Measurements from ENCODE around the gene MMP25.

MMP25 gene

DNA sequence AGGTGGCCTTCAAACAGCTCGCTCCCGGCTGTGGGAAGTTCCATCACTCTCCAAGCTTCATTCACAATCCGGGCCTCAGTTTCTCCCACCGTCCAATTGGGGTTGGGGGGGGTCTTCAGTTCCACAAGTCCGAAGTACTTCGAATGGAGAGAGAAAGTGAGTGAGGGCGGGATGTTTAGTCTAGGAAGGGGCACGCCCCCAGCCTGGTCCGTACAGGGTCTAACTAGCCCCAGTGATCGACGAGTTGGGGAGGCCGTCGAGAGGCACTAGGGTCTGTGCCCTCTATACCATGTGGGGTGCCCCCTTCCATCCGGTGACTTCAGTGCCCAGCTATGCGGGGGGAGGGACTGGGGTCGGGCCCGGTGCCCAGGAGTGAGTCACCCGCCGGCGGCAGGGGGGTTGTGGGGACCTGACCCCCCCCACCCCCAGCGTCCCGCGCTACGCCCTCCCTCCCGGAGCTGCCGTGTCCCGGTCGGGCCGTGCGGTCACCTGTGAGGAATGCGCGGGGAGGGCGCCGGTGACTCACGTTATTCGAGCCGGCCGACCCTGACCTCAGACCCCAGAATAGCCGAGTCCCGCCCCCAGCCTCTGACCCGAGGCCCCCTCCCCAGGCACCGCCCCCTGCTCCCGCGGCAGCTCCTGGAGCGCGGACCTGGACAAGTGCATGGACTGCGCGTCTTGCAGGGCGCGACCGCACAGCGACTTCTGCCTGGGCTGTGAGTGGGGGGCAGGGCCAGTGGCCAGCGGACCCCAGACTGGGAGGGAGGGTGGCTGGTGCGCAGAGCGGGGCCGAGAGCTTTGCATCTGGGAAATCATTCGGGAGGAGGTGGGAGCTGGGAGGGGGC lies 25.5 kb upstream of the MMP25 start:
- Mint-ChIP-seq H3K36me3 (ENCODE audit: insufficient read depth) (peaks cover 11% of the 10 kb centered on the region), H3K9me3 (no peaks in the 10 kb centered on the region), H3K4me3 (peak overlapping the region; percentile 76), H3K4me1 (peaks cover 41% of the 10 kb centered on the region), H3K27me3 (no peaks in the 10 kb centered on the region), H3K27ac (ENCODE audit: low read depth) (peak overlapping the region; percentile 66)
- ATAC-seq (replicated peaks; ENCODE audit: extremely low read depth, poor library complexity, severe bottlenecking): peak; percentile 2
- peak in 1 of 2 donors; percentile 24 for DNase-seq (ENCODE audit: low spot score in 2 of 2)

DNA sequence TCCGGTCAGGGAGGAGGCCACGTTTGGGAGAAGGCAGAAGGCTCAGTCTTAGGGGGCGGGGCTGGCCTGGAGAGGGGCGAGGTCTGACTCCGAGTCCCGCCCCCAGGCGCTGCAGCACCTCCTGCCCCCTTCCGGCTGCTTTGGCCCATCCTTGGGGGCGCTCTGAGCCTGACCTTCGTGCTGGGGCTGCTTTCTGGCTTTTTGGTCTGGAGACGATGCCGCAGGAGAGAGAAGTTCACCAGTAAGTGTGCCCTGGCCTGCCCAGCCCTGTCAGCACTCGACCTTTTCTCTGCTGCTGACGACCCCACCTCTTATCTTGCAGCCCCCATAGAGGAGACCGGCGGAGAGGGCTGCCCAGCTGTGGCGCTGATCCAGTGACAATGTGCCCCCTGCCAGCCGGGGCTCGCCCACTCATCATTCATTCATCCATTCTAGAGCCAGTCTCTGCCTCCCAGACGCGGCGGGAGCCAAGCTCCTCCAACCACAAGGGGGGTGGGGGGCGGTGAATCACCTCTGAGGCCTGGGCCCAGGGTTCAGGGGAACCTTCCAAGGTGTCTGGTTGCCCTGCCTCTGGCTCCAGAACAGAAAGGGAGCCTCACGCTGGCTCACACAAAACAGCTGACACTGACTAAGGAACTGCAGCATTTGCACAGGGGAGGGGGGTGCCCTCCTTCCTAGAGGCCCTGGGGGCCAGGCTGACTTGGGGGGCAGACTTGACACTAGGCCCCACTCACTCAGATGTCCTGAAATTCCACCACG lies 24.7 kb upstream of the MMP25 start:
- Mint-ChIP-seq H3K4me1 (peaks cover 41% of the 10 kb centered on the region), H3K4me3 (peak overlapping the region; percentile 76)

DNA sequence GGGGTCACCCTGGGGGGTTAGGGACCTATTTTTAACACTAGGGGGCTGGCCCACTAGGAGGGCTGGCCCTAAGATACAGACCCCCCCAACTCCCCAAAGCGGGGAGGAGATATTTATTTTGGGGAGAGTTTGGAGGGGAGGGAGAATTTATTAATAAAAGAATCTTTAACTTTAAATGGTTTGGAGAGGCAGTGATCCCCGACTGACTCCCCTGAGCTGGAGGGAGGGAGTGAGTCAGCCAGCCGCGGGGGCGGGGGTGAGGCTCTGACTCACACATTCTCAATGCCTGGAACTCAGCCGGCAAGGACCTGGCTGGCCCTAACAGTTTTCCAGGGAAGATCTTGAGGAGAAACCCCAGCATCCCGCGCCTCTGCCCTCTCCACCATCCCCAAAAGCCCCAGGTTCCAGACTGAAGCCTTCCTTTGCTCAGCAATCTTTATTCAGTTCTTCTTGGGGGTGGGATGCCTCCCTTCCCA lies 24.1 kb upstream of the MMP25 start:
- Mint-ChIP-seq H3K4me3 (peak overlapping the region; percentile 76), H3K9me3 (no peaks in the 10 kb centered on the region), H3K36me3 (ENCODE audit: insufficient read depth) (peaks cover 14% of the 10 kb centered on the region), H3K27me3 (no peaks in the 10 kb centered on the region), H3K4me1 (peaks cover 41% of the 10 kb centered on the region), H3K27ac (ENCODE audit: low read depth) (peak overlapping the region; percentile 66)
- ATAC-seq (replicated peaks; ENCODE audit: extremely low read depth, poor library complexity, severe bottlenecking) (peak; percentile 16), DNase-seq (ENCODE audit: low spot score in 2 of 2) (peak in 1 of 2 donors; percentile 40)

More for the DNA sequence above, 24.7 kb upstream of the MMP25 start:
- H3K9me3 Mint-ChIP-seq: no peaks in the 10 kb centered on the region
- peak overlapping the region; percentile 66 for H3K27ac Mint-ChIP-seq (ENCODE audit: low read depth)
- peaks cover 14% of the 10 kb centered on the region for H3K36me3 Mint-ChIP-seq (ENCODE audit: insufficient read depth)
- ATAC-seq (replicated peaks; ENCODE audit: extremely low read depth, poor library complexity, severe bottlenecking): no peak
- DNase-seq (ENCODE audit: low spot score in 2 of 2): peak in 1 of 2 donors; percentile 41
- no peaks in the 10 kb centered on the region for H3K27me3 Mint-ChIP-seq

DNA sequence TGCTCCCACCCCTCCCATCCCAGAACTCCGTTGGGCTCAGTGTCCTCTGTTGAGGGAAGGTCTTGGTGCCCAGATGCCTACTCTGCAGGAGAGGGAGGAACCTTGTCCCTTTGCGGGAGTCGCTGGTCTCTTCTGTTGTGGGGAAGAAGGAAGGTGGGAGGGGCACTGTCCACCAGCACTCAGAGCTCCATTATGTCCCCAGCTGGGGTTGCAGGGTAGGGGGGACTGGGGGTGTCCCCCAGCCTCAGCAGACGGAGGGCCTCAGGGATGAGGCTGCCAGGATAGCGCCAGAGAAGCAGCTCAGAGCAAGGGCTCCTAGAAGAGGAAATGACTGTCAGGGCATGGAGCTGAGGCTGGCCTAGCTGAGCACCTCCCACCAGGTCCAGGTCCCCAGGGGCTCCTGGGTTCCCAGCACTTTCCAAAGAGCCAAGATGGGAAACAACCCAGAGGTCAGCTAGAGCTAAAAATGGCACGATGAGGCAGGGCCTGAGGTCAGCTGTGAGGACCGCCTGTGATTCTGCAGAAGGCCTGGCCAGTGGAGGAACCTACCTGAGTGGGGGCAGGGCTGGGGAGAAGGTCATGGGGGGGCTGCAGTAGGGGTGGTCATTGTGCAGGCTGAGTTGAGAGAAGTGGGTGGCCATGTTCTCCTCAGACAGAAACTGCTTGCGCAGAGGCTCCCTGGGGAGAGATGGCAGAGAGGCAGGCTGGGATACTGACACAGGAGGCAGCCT lies 23.5 kb upstream of the MMP25 start:
- no peak for ATAC-seq (replicated peaks; ENCODE audit: extremely low read depth, poor library complexity, severe bottlenecking)
- no peaks in the 10 kb centered on the region for H3K27me3 Mint-ChIP-seq
- DNase-seq (ENCODE audit: low spot score in 2 of 2): no peak
- peaks cover 41% of the 10 kb centered on the region for H3K4me1 Mint-ChIP-seq
- H3K36me3 Mint-ChIP-seq (ENCODE audit: insufficient read depth): peaks cover 16% of the 10 kb centered on the region
- H3K9me3 Mint-ChIP-seq: no peaks in the 10 kb centered on the region
- H3K4me3 Mint-ChIP-seq: peak overlapping the region; percentile 76
- peak overlapping the region; percentile 66 for H3K27ac Mint-ChIP-seq (ENCODE audit: low read depth)

DNA sequence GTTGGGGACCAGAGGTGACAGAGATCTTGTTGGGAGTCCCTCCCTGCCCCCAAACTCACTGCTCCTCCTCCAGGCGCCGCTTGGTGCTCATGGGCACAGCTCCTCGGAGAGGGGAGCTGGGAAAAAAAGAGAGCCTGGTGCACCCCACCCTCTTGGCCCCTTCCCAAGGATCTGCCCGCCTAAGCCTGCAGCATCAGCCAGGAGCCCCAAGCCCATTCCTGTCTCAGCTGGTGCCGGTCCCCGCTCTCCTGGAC lies 23.0 kb upstream of the MMP25 start:
- peak overlapping the region; percentile 66 for H3K27ac Mint-ChIP-seq (ENCODE audit: low read depth)
- peaks cover 16% of the 10 kb centered on the region for H3K36me3 Mint-ChIP-seq (ENCODE audit: insufficient read depth)
- no peaks in the 10 kb centered on the region for H3K9me3 Mint-ChIP-seq
- peak overlapping the region; percentile 76 for H3K4me3 Mint-ChIP-seq
- H3K4me1 Mint-ChIP-seq: peaks cover 44% of the 10 kb centered on the region
- DNase-seq (ENCODE audit: low spot score in 2 of 2) (no peak), ATAC-seq (replicated peaks; ENCODE audit: extremely low read depth, poor library complexity, severe bottlenecking) (no peak)
- H3K27me3 Mint-ChIP-seq: no peaks in the 10 kb centered on the region

DNA sequence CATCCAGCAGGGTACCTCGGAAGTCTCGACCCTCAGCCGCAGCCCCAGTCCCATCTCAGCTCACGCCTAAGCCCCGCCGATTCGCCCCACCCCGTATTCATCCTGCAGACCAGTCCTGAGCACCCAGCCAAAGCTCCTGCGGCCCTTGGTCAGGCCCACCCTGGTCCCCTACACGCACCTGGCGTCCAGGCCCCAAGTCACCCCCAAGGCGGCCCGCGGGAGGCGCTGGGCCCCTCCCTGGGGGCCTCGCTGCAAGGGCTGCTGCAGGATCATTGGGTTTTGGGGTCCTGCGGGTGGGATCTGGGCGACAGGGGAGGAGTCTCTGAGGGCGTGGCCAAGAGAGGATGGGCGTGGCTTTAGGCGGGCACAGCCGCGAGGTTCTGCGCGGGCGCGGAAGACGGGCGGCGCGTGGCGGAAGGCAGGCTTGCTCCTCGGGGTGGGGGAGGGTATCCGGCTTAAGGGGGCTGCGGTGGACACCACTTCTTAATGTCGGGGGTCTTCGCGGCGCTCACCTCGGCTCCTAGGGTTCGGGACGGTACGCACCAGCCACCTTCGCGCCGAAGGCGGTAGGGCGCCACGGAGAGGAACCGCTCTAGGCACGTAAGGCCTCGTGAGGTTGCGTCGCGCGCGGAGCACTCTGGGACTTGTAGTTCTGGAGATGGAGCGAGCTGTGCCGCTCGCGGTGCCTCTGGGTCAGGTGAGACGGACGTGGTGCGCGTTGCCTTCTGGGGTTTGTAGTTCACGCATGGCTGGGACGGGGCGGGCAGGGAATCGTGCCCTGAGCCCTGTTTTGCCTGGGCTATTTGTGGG lies 22.5 kb upstream of the MMP25 start, which contains the start of the genes HCFC1R1 and THOC6:
HCFC1R1 (minus strand) TSS at position 274 of the 810 bp plus-strand sequence; CDS start at position 273, 1 bp downstream.
THOC6 (plus strand) TSS at position 367 of the 810 bp plus-strand sequence; CDS start at position 659, 292 bp downstream.
- H3K4me1 Mint-ChIP-seq: peaks cover 49% of the 10 kb centered on the region
- no peaks in the 10 kb centered on the region for H3K9me3 Mint-ChIP-seq

DNA sequence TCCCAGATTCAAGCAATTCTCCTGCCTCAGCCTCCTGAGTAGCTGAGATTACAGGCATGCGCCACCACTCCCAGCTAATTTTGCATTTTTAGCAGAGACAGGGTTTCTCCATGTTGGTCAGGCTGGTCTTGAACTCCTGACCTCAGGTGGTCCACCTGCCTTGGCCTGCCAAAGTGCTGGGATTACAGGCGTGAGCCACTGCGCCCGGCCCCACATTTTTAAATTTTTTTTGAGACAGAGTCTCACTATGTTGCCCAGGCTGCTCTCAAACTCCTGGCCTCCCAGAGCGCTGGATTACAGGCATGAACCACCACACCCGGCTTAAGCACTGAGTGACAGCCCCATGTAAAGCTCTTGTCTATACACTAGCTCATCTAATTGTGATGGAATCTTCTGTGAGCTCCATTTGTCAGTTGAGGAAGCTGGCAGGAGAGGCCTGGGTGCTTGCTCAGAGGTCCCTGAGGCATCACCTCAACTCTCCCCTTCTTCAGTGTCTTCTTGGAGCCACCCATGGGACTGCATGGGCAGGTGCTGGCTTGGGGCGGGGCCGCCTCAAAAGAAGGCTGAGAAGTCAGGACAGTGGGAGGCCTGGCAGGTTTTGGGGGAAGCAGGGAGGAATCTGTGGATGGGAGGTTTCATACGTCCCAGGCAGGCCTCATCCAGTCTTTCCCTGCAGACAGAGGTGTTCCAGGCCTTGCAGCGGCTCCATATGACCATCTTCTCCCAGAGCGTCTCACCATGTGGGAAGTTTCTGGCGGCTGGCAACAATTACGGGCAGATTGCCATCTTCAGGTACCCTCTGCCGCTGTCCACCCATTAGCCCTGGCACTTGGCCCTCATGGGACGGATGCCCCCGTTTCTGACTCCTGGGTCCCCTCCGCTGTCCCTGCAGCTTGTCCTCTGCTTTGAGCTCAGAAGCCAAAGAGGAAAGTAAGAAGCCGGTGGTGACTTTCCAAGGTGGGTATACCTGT lies 21.0 kb upstream of the MMP25 start:
- Mint-ChIP-seq H3K27ac (ENCODE audit: low read depth) (no peak overlapping the region), H3K4me1 (peaks cover 54% of the 10 kb centered on the region), H3K4me3 (peak overlapping the region; percentile 76), H3K36me3 (ENCODE audit: insufficient read depth) (peaks cover 18% of the 10 kb centered on the region), H3K27me3 (peaks cover 19% of the 10 kb centered on the region), H3K9me3 (no peaks in the 10 kb centered on the region)
- no peak for ATAC-seq (replicated peaks; ENCODE audit: extremely low read depth, poor library complexity, severe bottlenecking)
- DNase-seq (ENCODE audit: low spot score in 2 of 2): no peak

More for the DNA sequence above, 22.5 kb upstream of the MMP25 start, which contains the start of the genes HCFC1R1 and THOC6:
- DNase-seq (ENCODE audit: low spot score in 2 of 2) (peak; percentile 92 to 93), ATAC-seq (replicated peaks; ENCODE audit: extremely low read depth, poor library complexity, severe bottlenecking) (peak; percentile 87)
- Mint-ChIP-seq H3K27me3 (peaks cover 4% of the 10 kb centered on the region), H3K36me3 (ENCODE audit: insufficient read depth) (peaks cover 16% of the 10 kb centered on the region), H3K27ac (ENCODE audit: low read depth) (peak within 1 kb of the TSS; percentile 66), H3K4me3 (peak within 1 kb of the TSS; percentile 76)

DNA sequence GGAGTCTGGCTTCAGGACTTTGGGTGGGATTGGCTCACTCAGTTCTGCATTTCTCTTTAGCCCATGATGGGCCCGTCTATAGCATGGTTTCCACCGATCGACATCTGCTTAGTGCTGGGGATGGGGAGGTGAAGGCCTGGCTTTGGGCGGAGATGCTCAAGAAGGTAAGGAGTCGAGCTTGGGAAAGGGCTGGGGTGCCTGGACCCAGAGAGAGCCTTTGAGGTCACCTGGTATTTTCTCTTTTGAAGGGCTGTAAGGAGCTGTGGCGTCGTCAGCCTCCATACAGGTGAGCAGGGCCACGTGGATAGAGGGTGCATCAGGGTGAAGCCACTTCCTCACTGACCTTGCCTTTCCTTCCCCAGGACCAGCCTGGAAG lies 20.4 kb upstream of the MMP25 start:
- Mint-ChIP-seq H3K9me3 (no peaks in the 10 kb centered on the region), H3K36me3 (ENCODE audit: insufficient read depth) (peaks cover 18% of the 10 kb centered on the region), H3K27ac (ENCODE audit: low read depth) (no peak overlapping the region), H3K27me3 (peaks cover 26% of the 10 kb centered on the region), H3K4me3 (no peak overlapping the region), H3K4me1 (peaks cover 49% of the 10 kb centered on the region)
- no peak for DNase-seq (ENCODE audit: low spot score in 2 of 2)
- no peak for ATAC-seq (replicated peaks; ENCODE audit: extremely low read depth, poor library complexity, severe bottlenecking)

DNA sequence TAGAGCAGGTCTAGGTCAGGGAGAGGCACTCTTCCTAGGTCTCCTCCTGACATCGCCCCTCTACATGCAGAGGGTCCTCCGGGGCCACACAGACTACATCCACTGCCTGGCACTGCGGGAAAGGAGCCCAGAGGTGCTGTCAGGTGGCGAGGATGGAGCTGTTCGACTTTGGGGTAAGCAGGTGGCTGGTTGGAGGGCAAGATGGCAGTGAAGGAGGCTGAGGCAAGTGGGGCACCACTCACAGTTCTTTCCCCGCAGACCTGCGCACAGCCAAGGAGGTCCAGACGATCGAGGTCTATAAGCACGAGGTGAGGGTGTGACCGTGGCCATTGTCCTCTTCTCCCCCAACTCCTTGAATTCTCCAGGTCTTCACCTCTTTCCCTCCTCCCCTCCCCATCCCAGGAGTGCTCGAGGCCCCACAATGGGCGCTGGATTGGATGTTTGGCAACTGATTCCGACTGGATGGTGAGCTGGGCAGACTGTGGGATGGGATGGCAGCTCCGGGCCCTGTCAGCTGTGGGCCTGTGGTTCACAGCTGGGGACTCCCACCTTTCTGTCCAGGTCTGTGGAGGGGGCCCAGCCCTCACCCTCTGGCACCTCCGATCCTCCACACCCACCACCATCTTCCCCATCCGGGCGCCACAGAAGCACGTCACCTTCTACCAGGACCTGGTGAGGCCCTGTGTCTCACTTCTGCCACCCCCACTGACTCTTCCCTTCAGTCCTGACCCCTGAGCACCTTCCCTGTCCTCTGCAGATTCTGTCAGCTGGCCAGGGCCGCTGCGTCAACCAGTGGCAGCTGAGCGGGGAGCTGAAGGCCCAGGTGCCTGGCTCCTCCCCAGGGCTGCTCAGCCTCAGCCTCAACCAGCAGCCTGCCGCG lies 19.5 kb upstream of the MMP25 start:
- Mint-ChIP-seq H3K4me3 (no peak overlapping the region), H3K36me3 (ENCODE audit: insufficient read depth) (peaks cover 18% of the 10 kb centered on the region), H3K27me3 (peaks cover 33% of the 10 kb centered on the region), H3K9me3 (no peaks in the 10 kb centered on the region), H3K27ac (ENCODE audit: low read depth) (no peak overlapping the region), H3K4me1 (peaks cover 41% of the 10 kb centered on the region)
- ATAC-seq (replicated peaks; ENCODE audit: extremely low read depth, poor library complexity, severe bottlenecking) (no peak), DNase-seq (ENCODE audit: low spot score in 2 of 2) (no peak)

DNA sequence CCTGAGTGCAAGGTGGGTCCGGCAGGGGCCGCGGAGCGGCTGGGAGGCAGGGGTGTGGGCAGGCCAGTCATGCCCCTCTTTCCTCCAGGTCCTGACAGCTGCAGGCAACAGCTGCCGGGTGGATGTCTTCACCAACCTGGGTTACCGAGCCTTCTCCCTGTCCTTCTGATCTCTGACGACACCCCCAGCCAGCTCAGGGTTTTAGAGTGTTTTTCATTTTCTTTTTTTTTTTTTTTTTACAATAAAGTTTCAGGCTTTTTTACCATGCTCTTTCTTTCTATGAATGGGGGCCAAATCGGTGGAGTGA lies 18.9 kb upstream of the MMP25 start:
- peaks cover 39% of the 10 kb centered on the region for H3K27me3 Mint-ChIP-seq
- H3K4me3 Mint-ChIP-seq: no peak overlapping the region
- DNase-seq (ENCODE audit: low spot score in 2 of 2) (no peak), ATAC-seq (replicated peaks; ENCODE audit: extremely low read depth, poor library complexity, severe bottlenecking) (no peak)
- H3K4me1 Mint-ChIP-seq: peaks cover 36% of the 10 kb centered on the region
- H3K27ac Mint-ChIP-seq (ENCODE audit: low read depth): no peak overlapping the region
- H3K9me3 Mint-ChIP-seq: no peaks in the 10 kb centered on the region
- peaks cover 18% of the 10 kb centered on the region for H3K36me3 Mint-ChIP-seq (ENCODE audit: insufficient read depth)

Data from central memory CD8-positive, alpha-beta T cell (primary cell).